ENCODE data around the gene ABCC1. TPM values are rescaled to one million over a fixed set of nuclear protein-coding genes. Genes with fewer than 3 reads are reported as not detected.

Gene ABCC1
- total RNA-seq, 2 donors from 2014 or later: 33.4 to 87.7 TPM

DNA sequence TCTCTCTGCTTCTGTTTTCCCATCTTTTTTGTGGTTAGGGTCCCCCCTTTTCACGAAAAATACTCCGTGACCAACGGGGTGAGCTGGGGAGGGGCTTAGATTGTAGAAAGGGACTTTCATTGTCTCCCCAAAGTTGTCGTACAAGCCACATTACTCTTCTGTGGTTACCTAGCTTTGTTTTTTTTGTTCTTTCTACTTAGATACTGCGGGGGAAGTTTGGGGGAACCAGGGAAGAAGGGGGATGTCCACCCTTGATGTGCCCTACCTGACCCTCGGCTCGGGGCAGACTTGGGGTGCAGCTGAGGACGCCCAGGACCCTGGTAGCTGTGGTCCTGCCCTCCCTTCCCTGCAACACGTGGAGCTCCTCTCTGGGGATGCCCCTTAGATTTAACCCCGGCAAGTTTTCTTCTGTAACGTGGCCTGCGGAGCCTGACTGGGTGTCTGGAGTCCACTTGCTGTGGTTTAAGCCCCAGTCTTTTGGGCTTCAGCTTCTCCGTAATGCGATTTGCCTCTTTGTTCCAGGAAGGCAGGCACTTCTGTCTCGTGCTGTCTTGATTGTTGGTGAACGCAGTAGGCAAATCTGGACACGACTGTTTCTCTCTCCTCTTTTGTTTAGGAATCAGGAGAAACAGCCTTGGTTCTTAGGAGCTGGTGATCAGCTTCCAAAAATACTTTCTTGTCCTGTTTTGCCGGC, 892 bp downstream of the ABCC1 start:
- intact Hi-C loops (cut with DNase I): loop anchor here (5.0 to 10.0 kb wide), 3 partner anchors 47 to 114 kb away; no protein-coding TSS in a partner anchor
- no peaks in the 10 kb centered on the region for H3K9me3 ChIP-seq
- H3K4me1 ChIP-seq (replicated peaks): peaks cover 13% of the 10 kb centered on the region
- H3K4me3 ChIP-seq: peak overlapping the region; percentile 71 to 87
- H3K36me3 ChIP-seq: no peaks in the 10 kb centered on the region
- peak; percentile 42 for DNase-seq (ENCODE audit: low spot score)
- TF ChIP-seq POLR2AphosphoS5 (IDR thresholded peaks at IDR 0.05) (no peak), POLR2A (IDR thresholded peaks at IDR 0.05) (peak; percentile 6)
- WGBS: 0% methylated on average over 18 of the region's 18 CpGs
- H3K27me3 ChIP-seq (replicated peaks; ENCODE audit: insufficient read depth): no peaks in the 10 kb centered on the region
- H3K27ac ChIP-seq: peak overlapping the region; percentile 85 to 89

DNA sequence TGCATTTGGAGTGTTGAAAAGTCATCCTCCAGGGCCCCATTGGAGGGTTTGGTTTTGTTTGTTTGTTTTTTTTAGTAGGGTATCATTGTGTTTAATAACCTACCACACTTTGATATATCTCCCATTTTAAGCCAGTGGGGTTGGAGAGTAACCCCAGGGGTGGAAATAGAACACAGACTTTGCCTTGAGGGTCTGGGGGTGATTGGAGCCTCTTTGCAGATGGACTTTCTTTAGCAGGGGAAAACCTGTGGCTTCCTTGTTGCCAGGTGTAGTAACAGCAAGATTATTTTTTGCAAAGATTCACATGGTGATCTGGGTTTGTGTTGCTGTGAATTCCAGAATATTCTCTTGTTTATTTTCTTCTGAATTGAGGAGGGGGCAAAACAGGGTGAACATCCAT, 1.5 kb downstream of the ABCC1 start:
- Histone ChIP-seq H3K4me1 (replicated peaks) (peaks cover 8% of the 10 kb centered on the region), H3K27me3 (replicated peaks; ENCODE audit: insufficient read depth) (no peaks in the 10 kb centered on the region), H3K27ac (peak overlapping the region; percentile 85 to 89), H3K36me3 (no peaks in the 10 kb centered on the region), H3K9me3 (no peaks in the 10 kb centered on the region), H3K4me3 (peak overlapping the region; percentile 71 to 87)
- DNase-seq (ENCODE audit: low spot score): no peak
- intact Hi-C loops (cut with DNase I): loop anchor here (5.0 to 10.0 kb wide), 3 partner anchors 46 to 114 kb away; no protein-coding TSS in a partner anchor
- no peak for TF ChIP-seq POLR2A (IDR thresholded peaks at IDR 0.05)
- TF ChIP-seq, protein P1, sequence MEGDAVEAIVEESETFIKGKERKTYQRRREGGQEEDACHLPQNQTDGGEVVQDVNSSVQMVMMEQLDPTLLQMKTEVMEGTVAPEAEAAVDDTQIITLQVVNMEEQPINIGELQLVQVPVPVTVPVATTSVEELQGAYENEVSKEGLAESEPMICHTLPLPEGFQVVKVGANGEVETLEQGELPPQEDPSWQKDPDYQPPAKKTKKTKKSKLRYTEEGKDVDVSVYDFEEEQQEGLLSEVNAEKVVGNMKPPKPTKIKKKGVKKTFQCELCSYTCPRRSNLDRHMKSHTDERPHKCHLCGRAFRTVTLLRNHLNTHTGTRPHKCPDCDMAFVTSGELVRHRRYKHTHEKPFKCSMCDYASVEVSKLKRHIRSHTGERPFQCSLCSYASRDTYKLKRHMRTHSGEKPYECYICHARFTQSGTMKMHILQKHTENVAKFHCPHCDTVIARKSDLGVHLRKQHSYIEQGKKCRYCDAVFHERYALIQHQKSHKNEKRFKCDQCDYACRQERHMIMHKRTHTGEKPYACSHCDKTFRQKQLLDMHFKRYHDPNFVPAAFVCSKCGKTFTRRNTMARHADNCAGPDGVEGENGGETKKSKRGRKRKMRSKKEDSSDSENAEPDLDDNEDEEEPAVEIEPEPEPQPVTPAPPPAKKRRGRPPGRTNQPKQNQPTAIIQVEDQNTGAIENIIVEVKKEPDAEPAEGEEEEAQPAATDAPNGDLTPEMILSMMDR (IDR thresholded peaks at IDR 0.05): no peak
- no peak for TF ChIP-seq POLR2AphosphoS5 (IDR thresholded peaks at IDR 0.05)

DNA sequence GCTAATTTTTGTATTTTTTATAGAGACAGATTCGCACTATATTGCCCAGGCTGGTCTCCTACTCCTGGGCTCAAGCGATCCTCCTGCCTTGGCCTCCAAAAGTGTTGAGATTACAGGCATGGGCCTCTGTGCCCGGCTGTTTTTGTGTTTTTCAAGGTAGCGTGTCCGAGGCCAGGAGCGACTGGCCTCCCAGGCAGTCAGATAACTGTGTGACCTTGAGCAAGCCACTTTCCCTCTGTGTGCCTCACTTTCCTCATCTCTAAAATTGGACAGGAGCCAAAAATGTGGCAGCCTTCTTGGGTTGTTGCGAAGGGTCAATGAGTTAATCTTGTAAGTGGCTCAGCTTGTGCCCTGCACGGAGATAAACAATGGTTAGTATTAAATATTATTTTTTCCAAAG, 2.4 kb downstream of the ABCC1 start:
- TF ChIP-seq POLR2A (IDR thresholded peaks at IDR 0.05) (no peak), POLR2AphosphoS5 (IDR thresholded peaks at IDR 0.05) (no peak)
- WGBS: 89% methylated on average over 8 of the region's 8 CpGs
- intact Hi-C loops (cut with DNase I): loop anchor here (5.0 to 10.0 kb wide), 3 partner anchors 45 to 113 kb away; no protein-coding TSS in a partner anchor
- no peak for DNase-seq (ENCODE audit: low spot score)
- H3K27me3 ChIP-seq (replicated peaks; ENCODE audit: insufficient read depth): no peaks in the 10 kb centered on the region
- H3K9me3 ChIP-seq: no peaks in the 10 kb centered on the region
- no peak overlapping the region for H3K4me3 ChIP-seq
- peak overlapping the region in 1 of 2 donors; percentile 45 for H3K27ac ChIP-seq
- peaks cover 4% of the 10 kb centered on the region for H3K4me1 ChIP-seq (replicated peaks)
- no peaks in the 10 kb centered on the region for H3K36me3 ChIP-seq

DNA sequence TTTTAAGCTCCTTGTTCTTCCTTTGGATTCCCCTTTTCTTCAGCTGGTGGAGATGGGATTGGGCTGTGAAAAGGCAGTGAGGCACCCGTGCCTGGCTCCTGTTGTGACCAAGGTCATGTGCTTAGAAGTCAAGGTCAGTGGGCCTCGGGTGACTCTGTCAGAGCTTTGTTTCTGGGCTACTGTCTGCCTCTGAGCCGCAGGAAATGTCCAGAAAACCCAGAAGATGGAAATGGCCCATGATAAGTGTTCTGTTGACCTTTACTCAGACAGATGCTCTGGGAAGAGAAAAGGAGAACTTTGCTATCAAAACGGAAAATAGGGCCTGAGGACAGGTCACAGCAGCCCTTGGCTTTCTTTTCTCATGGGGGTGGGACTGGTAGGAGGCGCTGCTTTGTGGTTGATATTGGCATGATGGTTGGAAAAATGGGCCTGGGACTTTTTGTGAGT, 2.9 kb downstream of the ABCC1 start:
- no peak for TF ChIP-seq POLR2A (IDR thresholded peaks at IDR 0.05)
- TF ChIP-seq, protein P1 (IDR thresholded peaks at IDR 0.05): no peak
- no peak for TF ChIP-seq POLR2AphosphoS5 (IDR thresholded peaks at IDR 0.05)
- DNase-seq (ENCODE audit: low spot score): no peak
- H3K27me3 ChIP-seq (replicated peaks; ENCODE audit: insufficient read depth): no peaks in the 10 kb centered on the region
- intact Hi-C loops (cut with DNase I): loop anchor here (5.0 to 10.0 kb wide), 3 partner anchors 45 to 113 kb away; no protein-coding TSS in a partner anchor
- no peaks in the 10 kb centered on the region for H3K9me3 ChIP-seq
- no peaks in the 10 kb centered on the region for H3K36me3 ChIP-seq
- peaks cover 4% of the 10 kb centered on the region for H3K4me1 ChIP-seq (replicated peaks)
- H3K27ac ChIP-seq: peak overlapping the region in 1 of 2 donors; percentile 45
- WGBS: 38% methylated on average over 5 of the region's 5 CpGs
- no peak overlapping the region for H3K4me3 ChIP-seq

DNA sequence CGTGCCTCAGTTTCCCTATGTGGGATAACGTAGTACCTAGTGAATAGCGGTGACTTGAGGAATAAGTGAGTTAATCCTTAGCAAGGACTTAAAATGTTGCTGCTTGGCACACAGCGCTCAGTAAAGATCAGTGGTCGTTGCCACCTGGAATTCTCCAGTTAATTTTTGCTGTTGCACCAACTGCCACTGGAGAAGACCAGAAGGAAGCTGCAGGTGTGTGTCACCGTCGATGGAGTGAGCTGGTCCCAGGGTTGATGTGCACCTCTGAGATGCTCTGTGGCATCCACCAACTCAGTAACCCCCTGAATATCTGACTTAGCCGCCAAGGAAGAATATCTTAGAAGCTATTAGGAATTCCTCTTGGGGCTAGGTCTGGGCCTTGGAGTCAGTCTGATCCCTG, 4.1 kb downstream of the ABCC1 start:
- no peaks in the 10 kb centered on the region for H3K27me3 ChIP-seq (replicated peaks; ENCODE audit: insufficient read depth)
- TF ChIP-seq POLR2AphosphoS5 (IDR thresholded peaks at IDR 0.05) (no peak), POLR2A (IDR thresholded peaks at IDR 0.05) (no peak)
- TF ChIP-seq, protein P1 (IDR thresholded peaks at IDR 0.05): no peak
- peaks cover 4% of the 10 kb centered on the region for H3K4me1 ChIP-seq (replicated peaks)
- no peaks in the 10 kb centered on the region for H3K36me3 ChIP-seq
- H3K27ac ChIP-seq: no peak overlapping the region
- no peaks in the 10 kb centered on the region for H3K9me3 ChIP-seq
- intact Hi-C loops (cut with DNase I): loop anchor here (5.0 to 10.0 kb wide), 3 partner anchors 44 to 111 kb away; no protein-coding TSS in a partner anchor
- WGBS: 83% methylated on average over 8 of the region's 8 CpGs
- H3K4me3 ChIP-seq: no peak overlapping the region
- DNase-seq (ENCODE audit: low spot score): no peak
